ENCODE data around the gene GABRB1.
"Not testable (repeated sequence)": the region's sequence is repeated elsewhere in the genome, so short reads cannot be mapped to it uniquely, and the experiment has no call there.

The GABRB1 gene

GRCh38 chr4:47326025-47326424, 294.7 kb downstream of the GABRB1 start:
- DNase-seq, result no peak

- DNase-seq, result no peak
These were observed 299.5 kb downstream of the GABRB1 start for GRCh38 chr4:47330866-47331265.

- no peak for DNase-seq
These were observed 303.3 kb downstream of the GABRB1 start for GRCh38 chr4:47334652-47335051.

DNA sequence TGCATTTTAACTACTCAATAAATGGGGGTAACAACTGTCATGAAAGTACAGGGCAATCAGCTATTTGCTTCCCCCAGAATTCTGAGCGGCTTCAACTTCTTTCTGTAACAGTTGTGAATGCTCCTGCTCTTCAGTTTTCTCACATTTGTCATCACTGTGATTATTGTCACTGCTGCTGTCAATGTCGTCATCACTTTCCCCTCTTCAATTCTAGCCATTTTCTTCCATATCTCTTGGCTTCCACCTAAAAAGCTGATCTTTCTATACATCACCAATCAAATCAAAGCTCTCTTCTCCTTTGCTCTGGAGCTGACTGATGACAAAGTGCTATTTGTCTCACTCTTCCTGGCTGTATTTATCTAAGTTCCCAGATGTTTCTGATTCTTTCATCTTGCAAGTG, 306.5 kb downstream of the GABRB1 start:
- no peak for DNase-seq

DNA sequence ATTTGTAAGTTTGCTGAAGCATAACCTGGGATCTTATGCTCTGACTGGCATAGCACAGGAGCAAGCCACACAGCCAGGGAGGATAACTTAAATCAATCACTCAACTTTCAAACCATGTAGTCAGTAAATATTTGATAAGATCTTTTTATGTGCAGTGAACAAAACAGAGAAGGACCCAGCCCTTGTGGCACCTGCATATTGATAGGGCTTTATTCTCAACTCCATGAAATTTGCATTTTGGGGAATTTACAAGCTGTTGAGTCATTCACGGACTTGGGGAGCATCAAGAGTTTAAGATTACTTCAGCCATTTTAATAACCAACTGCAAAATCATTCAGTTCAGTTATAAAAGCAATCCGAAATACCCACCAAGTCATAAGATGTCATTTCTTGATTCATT, 309.5 kb downstream of the GABRB1 start:
- no peak for DNase-seq

GRCh38 chr4:47342796-47343195, 311.4 kb downstream of the GABRB1 start:
- DNase-seq, result no peak

DNA sequence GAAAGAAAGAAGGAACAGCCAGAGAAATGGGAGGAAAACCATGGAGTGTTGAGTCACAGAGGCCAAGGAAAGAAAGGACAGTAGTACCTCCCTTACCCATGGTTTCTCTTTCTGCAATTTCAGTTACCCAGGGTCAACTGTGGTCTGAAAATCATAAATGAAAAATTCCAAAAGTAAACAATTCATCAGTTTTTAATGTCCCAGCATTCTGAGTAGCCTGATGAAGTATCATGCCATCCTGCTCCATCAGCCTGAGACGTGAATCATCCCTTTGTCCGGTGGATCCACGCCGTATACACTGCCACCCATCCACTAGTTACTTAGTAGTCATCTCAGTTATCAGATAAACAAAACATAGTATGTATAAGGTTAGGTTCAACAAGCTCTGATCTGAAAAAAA, 318.0 kb downstream of the GABRB1 start:
- no peak for DNase-seq

DNA sequence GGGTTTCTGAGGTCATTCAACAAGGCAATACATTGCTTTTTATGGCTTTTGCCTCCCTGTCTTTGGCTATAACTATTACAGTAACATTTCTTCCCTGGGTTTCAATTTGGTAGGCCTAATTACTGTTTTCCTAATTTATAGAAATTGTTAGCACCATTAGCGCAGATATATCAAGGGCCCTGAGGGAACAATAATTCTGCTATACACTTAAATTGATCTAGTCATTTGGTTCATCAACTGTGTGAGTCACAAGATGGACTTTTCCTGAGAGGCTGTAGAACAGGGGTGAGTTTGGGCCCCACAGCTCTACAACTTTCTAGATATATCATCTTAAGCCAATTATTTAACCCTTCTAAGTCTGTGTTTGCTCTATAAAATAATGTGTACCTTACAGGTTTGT, 324.2 kb downstream of the GABRB1 start:
- no peak for DNase-seq

DNA sequence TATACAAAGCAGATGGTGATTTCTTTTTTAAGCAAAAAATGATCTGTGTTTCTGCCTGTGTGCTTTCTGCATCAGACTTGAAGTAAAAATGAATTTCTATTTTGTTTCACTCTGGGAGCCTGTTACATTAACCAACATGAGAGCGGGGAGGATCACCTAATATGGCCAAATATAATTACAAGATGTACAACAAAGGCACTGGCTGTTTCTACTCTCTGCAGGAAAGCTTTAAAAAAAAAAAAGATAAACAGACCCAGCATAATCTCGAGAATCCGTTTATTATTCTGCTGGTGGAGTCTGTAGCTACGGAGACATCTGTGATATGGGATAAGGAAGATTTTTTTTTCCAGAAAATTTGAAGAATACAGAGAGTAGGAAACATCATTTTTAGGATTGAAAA, 328.5 kb downstream of the GABRB1 start:
- DNase-seq, result no peak

DNA sequence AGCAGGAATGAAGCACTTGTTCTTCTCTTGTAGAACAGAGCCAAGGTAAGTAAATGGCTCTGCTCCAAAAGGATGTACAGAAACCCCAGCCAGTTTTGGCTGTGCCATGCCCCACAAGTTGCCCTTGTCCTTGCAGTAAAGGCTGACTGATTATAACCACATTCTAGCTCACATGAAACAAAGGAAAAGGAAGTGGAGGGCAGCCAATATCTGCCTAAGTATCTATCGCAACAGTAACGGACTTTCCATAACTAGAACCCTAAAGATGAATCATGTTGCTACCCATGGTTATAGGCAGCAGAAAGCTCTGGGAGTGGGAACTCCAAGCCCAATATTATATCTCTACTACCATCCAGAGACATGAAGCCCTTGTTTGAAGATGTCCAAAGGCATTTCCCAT, 336.4 kb downstream of the GABRB1 start:
- no peak for DNase-seq

DNA sequence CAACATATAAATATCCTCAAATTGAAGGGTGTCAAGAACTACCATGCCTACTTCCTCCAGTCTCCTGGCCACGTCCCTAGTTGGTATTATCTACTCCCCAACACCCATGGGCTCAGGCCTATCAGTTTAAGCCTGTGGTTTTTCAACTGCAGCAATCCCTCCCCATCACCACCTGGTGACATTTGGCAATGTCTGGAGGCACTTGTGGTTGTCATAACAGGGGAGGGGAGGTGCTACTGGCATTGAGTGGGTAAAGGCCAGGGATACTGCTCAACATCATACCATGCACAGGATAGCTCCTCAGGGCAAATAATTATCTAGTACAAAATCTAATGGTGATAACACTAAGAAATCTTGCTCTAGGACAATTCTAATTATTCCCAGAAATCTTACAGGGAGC, 336.8 kb downstream of the GABRB1 start:
- DNase-seq, result no peak

DNA sequence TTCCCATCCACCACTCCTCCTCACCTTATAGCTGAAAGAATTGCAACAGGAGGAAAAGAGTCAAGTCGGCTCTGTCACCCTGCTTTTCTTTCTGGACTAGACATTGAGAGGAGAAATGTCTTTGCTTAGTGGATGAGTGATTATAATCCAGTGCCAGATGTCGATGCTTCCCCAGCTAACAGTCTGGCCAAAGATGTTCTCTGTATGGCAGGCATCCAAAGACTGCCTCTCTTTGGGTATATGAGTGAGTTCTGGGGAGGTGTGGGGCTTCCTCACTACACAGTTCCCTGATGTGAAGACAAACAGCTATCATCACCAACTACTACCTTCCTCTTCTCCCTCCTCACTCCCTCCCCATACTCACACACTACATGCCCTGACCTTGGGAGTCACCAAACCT, 341.2 kb downstream of the GABRB1 start:
- DNase-seq, result no peak

GRCh38 chr4:47373174-47373573, 341.8 kb downstream of the GABRB1 start:
- DNase-seq, result no peak

GRCh38 chr4:47373709-47374108, 342.3 kb downstream of the GABRB1 start:
- no peak for DNase-seq

DNA sequence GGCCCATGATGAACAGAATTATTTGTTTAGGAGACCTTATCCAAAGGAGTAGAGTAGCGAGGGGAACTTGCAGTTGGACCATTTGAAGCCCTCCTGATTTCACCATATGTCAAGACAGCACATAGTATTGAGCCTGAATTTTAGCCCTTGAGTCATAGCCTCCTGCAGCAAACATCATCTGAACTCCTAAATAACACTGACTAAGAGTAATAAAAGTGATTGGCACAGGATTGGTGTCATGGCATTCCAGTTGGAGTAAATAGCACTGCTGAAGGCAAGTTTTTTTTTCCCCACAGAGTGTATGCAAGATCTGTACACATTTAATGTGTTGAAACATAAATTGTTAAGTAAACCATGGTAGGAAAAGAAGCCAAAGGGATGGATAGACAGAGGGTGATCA, 343.1 kb downstream of the GABRB1 start:
- no peak for DNase-seq

DNA sequence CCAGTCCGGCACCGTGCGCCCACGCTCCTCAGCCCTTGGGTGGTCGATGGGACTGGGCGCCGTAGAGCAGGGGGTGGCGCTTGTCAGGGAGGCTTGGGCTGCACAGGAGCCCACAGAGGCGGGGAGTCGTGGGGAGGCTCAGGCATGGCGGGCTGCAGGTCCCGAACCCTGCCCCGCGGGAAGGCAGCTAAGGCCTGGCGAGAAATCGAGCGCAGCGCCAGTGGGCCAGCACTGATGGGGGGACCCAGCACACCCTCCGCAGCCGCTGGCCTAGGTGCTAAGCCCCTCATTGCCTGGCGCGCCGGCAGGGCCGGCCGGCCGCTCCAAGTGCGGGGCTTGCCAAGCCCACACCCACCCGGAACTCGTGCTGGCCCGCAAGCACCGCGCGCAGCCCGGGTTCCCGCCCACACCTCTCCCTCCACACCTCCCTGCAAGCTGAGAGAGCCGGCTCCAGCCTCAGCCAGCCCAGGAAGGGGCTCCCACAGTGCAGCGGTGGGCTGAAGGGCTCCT, 346.7 kb downstream of the GABRB1 start:
- not testable (repeated sequence) for DNase-seq

DNA sequence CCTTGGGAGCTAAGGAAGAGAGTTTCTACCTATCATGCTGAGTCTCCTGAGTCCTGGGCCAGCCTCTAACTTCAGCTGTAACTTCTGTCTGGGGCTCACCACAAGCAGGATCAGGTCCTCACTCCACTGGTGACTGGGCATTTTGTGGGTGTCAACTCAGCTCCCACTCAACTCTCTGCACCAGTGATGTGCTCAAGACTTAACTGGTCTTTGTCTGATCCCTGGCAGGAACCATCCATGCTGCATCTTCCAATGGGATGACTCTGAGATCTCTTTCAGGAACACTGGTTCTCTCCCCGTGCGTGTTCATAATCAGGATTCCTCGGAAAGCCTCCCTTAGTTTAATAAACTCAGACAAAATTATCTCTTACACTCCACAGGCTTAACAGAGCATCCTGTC, 349.8 kb downstream of the GABRB1 start:
- DNase-seq, result no peak

DNA sequence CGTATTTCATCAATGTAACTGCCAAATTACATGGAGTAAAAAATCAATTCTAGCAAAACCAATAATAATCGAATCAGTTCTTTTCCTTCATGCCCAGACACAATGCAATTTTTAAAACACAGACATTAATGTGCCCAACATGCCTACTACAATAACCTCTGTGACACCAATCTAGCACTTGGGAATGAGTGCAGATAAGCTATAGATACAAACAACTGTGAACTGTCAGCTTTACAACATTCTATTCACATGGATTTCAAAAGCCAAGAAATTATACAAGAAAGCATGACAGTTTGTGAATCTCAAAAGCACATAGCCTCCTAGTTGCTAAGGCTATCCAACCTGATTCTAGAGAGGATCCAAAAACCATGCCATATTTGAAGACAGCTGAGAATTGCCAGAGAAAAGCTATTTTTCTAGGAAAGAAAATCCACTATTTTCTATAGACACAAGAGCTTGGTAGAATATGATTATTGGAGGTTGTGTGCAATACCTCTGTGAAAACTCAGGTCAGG, 351.5 kb downstream of the GABRB1 start:
- no peak for DNase-seq

GRCh38 chr4:47383829-47384427, 352.6 kb downstream of the GABRB1 start:
- no peak for DNase-seq

DNA sequence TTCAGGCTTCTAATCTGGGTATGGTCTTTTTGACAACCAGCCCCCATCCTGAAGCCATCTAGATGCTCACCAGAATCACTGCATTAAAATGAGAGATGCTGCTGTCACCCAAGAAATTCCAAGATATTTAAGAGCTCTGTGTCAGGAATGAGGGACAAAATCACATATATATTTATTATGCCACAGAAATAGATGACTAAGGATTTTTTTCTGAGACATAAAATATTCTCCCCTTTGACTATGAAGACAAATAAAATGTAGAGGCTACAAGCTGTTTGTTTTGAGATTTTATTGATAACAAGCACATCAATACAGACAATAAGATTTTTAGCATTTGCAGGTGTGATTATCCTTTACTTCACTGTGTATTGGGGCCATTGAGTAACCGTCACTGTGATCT, 354.8 kb downstream of the GABRB1 start:
- DNase-seq, result no peak

GRCh38 chr4:47386561-47387235, 355.3 kb downstream of the GABRB1 start:
- DNase-seq, result no peak

- no peak for DNase-seq
These were observed 359.2 kb downstream of the GABRB1 start for GRCh38 chr4:47390428-47391125.

GRCh38 chr4:47391256-47391655, 359.9 kb downstream of the GABRB1 start:
- DNase-seq, result no peak

GRCh38 chr4:47406408-47406807, 375.0 kb downstream of the GABRB1 start:
- DNase-seq, result no peak
